Parathyroid adenoma (tissue), 2 donors: Measurements from ENCODE around the gene PPP1R14B.
A peak's percentile ranks its signal among the peaks of the same experiment; 100 is the strongest.

Source experiments
- H2AFZ ChIP-seq: fragments of 300-600 bp; sonication (generic); one replicate; pipeline ENCODE4 v1.7.0; 2017; ENCODE audit warnings: antibody characterized with exemption, mild to moderate bottlenecking
- H3K27ac ChIP-seq: fragments of 300-600 bp; sonication (generic); one replicate; pipeline ENCODE4 v1.7.0; 2017
- H3K27me3 ChIP-seq: fragments of 300-600 bp; sonication (generic); one replicate; pipeline ENCODE4 v1.7.0; 2017; ENCODE audit warnings: low read length; ENCODE audit not compliant: control insufficient read depth, insufficient read depth
- H3K36me3 ChIP-seq: fragments of 300-600 bp; sonication (generic); one replicate; pipeline ENCODE4 v1.7.0; 2017; ENCODE audit warnings: low read length; ENCODE audit not compliant: control insufficient read depth, insufficient read depth
- H3K4me1 ChIP-seq: fragments of 300-600 bp; sonication (generic); one replicate; pipeline ENCODE4 v1.7.0; 2017; ENCODE audit warnings: control low read depth
- H3K4me2 ChIP-seq: fragments of 300-600 bp; sonication (generic); one replicate; pipeline ENCODE4 v1.7.0; 2017; ENCODE audit warnings: low read length
- H3K4me3 ChIP-seq: fragments of 300-600 bp; sonication (generic); one replicate; pipeline ENCODE4 v1.7.0; 2017; ENCODE audit warnings: low read depth, low read length
- H3K79me2 ChIP-seq: fragments of 300-600 bp; sonication (generic); one replicate; pipeline ENCODE4 v1.7.0; 2017; ENCODE audit warnings: control low read depth
- H3K9ac ChIP-seq: fragments of 300-600 bp; sonication (generic); one replicate; pipeline ENCODE4 v1.7.0; 2017; ENCODE audit warnings: mild to moderate bottlenecking
- H3K9me3 ChIP-seq: fragments of 300-600 bp; sonication (generic); one replicate; pipeline ENCODE4 v1.7.0; 2017; ENCODE audit warnings: low read length; ENCODE audit not compliant: control insufficient read depth
- CTCF ChIP-seq: fragments of 300-600 bp; sonication (generic); IDR thresholded peaks from one replicate; pipeline ENCODE4 v1.7.0; 2017; ENCODE audit warnings: antibody characterized with exemption, mild to moderate bottlenecking
- donor health status: primary hyperparathyroidism.

Gene PPP1R14B

GRCh38 chr11:64285885-64286800, 39.4 kb upstream of the PPP1R14B start:
- Histone ChIP-seq H3K4me3 (peak overlapping the region; percentile 81), H3K27me3 (no peaks in the 10 kb centered on the region), H3K4me1 (peaks cover 6% of the 10 kb centered on the region), H3K36me3 (no peaks in the 10 kb centered on the region), H3K4me2 (peak overlapping the region; percentile 77), H3K27ac (peak overlapping the region; percentile 97), H3K79me2 (peaks cover 24% of the 10 kb centered on the region), H2AFZ (peak overlapping the region; percentile 82), H3K9me3 (no peaks in the 10 kb centered on the region), H3K9ac (no peak overlapping the region)
- peak; percentile 11 for TF ChIP-seq CTCF

- Histone ChIP-seq H2AFZ (peak within 1 kb of the TSS; percentile 82), H3K4me3 (peak within 1 kb of the TSS; percentile 81), H3K9me3 (no peaks in the 10 kb centered on the region), H3K4me2 (peak within 1 kb of the TSS; percentile 77), H3K4me1 (peaks cover 6% of the 10 kb centered on the region), H3K27ac (peak within 1 kb of the TSS; percentile 97), H3K27me3 (no peaks in the 10 kb centered on the region), H3K36me3 (no peaks in the 10 kb centered on the region), H3K79me2 (peaks cover 24% of the 10 kb centered on the region), H3K9ac (no peak within 1 kb of the TSS)
- TF ChIP-seq CTCF: no peak
Measured at GRCh38 chr11:64284962-64285884, 38.5 kb upstream of the PPP1R14B start, which contains the start of gene GPR137. Gene GPR137 (plus strand): TSS chr11:64285848. CDS start chr11:64286525, 677 bp downstream.

- TF ChIP-seq CTCF: no peak
- no peaks in the 10 kb centered on the region for H3K27me3 ChIP-seq
- H3K4me1 ChIP-seq: peaks cover 6% of the 10 kb centered on the region
- peak within 1 kb of the TSS; percentile 76 for H3K9ac ChIP-seq
- peak within 1 kb of the TSS; percentile 77 for H3K4me2 ChIP-seq
- peak within 1 kb of the TSS; percentile 82 for H2AFZ ChIP-seq
- H3K36me3 ChIP-seq: no peaks in the 10 kb centered on the region
- H3K27ac ChIP-seq: peak within 1 kb of the TSS; percentile 97
- H3K9me3 ChIP-seq: no peaks in the 10 kb centered on the region
- H3K79me2 ChIP-seq: peaks cover 24% of the 10 kb centered on the region
- peak within 1 kb of the TSS; percentile 81 for H3K4me3 ChIP-seq
Measured at GRCh38 chr11:64284048-64284961, 37.6 kb upstream of the PPP1R14B start, which contains the start of gene BAD. Gene BAD (minus strand): TSS chr11:64284665. CDS start chr11:64284368, 297 bp downstream.

- no peak overlapping the region for H3K4me2 ChIP-seq
- no peak overlapping the region for H3K9ac ChIP-seq
- H3K27me3 ChIP-seq: no peaks in the 10 kb centered on the region
- H3K4me3 ChIP-seq: no peak overlapping the region
- H3K4me1 ChIP-seq: peaks cover 6% of the 10 kb centered on the region
- H3K36me3 ChIP-seq: no peaks in the 10 kb centered on the region
- no peak overlapping the region for H3K27ac ChIP-seq
- TF ChIP-seq CTCF: no peak
- no peaks in the 10 kb centered on the region for H3K9me3 ChIP-seq
- H3K79me2 ChIP-seq: peaks cover 24% of the 10 kb centered on the region
- H2AFZ ChIP-seq: no peak overlapping the region
Measured at GRCh38 chr11:64283092-64283491, 36.3 kb upstream of the PPP1R14B start.
